Daoy (cell line): ENCODE measurements around the gene ABLIM2. TPM values are rescaled to one million over a fixed set of nuclear protein-coding genes. Genes with fewer than 3 reads are reported as not detected.

Experiments used
- DNase-seq: peaks from one replicate; pipeline ENCODE4 v3.0.0-alpha.2; 2015; ENCODE audit warnings: low read depth
- total RNA-seq: library from RNA; depleted of rRNA; stranded (reverse); fragments of >200 nt; shearing (Covaris generic); gene quantifications from 2 replicates; pipeline ENCODE4 v1.2.3, GENCODE V29; 2014; rRNA removed

ABLIM2 gene
- 0.21 and 0.23 TPM in 2 replicates for total RNA-seq

DNA sequence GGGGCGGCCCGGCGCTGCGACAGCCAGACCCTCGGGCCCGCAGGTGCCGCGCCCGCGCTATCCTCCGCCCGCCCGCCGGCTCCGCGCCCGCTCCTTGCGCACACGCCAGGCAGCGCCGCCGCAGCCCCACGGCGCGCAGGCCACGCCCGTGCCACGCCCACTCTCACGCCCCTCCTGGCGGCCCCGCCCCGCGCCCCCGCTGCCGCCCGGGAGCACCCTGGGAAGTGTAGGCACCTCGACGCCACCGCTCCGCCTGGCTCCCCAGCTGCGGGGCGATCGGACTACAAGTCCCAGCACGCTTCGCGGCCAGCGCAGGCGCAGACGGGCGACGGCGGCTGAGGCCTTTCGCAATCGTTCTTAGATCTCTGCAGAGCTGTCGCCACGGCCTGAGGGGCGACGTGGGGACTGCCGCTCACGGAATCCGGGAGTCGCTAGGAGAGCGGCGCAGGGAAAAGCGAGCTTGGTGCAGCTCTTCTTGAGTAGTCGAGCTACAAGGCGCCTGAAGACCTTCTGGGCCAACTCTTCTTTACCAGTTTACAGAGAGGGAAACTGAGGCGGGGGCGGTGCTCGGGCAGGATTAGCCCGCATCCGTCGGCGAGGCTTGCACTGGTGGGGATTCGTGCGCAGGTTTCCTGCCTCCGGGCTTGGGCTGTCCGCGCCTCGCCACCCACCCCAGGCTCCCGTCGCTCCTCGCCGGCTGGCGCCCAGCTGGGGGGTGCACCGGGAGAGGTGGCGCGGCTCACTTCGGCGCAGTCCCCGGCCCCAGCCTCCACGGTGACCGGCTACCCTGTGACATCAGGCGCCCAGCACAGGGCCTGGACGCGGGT is at the start of gene ABLIM2:
ABLIM2 (minus strand) TSS at position 104 of the 827 bp plus-strand sequence. CDS start 124 bp downstream, outside the sequence.
- DNase-seq, result peak; percentile 99

DNA sequence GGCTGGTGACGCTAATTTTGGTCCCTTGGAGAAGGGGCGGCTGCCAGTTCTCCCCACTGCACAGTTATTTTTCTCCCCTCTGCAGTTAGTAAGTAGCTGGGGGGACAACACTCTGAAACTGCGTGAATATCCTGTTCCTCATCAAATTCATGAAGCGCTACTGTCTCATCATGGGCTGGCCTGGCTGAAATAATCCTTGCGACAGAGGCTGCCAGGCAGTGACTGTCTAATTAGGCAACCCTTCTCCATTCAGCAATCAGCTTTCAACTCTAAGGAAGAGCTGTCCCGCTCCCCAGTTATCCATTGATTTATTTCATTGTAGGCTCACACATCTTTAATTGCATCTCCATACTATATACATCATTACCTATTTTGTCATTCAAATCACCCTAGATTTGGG is 48.7 kb upstream of the ABLIM2 start:
- DNase-seq, result no peak

DNA sequence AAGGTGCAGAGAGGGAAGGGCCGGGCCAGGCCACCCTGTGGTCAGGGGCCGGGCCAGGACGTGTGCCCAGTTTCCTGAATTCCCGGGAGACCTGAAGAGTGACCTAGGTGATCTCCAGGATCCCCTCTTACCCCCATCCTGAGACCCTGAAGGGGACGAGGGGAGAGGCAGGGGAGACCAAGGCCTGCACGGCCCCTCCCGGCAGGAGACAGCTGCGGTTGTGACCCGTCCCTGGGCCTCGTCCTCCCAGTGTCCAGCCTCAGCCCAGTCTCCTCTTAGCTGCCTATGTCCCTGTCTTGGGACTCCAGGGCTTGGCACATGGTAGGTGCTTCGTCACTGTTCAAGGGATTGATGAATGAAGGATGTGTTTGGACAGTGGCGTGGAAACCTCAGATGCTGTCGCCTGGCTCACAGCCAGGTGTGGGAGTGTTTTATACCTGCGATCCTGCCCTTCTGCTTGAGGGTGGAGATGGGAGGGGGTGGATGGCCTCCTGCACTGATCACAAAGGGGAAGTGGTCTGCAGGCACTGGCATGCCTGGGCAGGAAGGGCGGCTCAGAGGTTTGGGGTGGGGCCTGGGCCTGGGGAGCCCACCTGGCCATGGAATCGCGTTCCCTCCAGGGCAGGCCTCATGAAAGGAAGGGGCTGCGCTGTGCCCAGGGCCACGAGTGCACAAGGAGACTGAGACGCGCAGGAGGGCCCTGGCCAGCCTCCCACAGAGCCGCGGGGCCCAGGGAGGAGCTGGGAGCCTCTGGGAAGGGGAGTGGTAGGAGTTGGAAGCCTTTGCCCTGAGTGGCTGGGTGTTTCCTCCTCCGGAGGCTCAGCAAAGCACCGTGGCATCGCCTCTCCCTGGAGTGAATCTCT is 47.4 kb upstream of the ABLIM2 start:
- DNase-seq, result no peak

DNA sequence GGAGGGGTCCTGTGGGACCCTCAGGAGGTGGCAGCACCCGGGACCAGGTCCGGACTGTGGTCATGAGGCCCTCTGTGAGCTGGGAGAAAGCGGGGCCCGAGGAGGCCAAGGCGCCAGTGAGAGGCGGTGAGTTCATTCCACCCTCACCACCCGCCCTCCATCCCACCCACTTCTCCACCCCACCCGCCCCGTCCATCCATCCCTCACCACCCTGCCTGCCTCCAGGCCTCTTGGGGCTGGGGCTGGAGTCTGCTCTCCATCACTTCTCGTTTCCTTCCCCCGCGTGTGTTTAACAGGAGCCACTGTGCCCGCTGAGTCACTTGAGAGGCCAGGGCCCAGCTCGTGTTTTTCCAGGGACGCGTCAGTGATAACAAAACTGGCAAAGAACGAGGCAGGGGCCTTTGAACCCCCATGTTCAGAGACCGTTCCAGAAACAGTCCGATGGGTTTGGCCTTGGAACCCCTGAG is 46.7 kb upstream of the ABLIM2 start:
- no peak for DNase-seq

GRCh38 chr4:8204576-8205227 is 46.1 kb upstream of the ABLIM2 start:
- no peak for DNase-seq

- no peak for DNase-seq
Observed at GRCh38 chr4:8203817-8204216, 45.2 kb upstream of the ABLIM2 start.

DNA sequence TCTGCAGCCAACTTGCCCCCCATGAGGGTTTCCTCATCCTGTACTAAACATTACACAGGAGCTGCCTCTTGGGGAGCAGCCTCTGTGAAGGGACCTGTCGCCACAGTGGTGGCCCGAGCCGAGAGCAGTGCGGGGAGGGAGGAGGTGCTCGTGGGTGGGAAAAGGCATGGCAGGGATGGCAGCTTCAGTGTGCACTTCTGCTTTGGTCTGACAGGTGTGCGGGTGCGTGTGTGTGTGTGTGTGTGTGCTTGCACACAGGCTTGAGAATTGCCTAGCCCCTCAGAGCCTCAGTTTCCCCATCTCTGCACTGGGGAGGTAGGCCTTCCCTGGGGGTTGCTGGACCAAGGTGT is 44.4 kb upstream of the ABLIM2 start:
- DNase-seq, result no peak

DNA sequence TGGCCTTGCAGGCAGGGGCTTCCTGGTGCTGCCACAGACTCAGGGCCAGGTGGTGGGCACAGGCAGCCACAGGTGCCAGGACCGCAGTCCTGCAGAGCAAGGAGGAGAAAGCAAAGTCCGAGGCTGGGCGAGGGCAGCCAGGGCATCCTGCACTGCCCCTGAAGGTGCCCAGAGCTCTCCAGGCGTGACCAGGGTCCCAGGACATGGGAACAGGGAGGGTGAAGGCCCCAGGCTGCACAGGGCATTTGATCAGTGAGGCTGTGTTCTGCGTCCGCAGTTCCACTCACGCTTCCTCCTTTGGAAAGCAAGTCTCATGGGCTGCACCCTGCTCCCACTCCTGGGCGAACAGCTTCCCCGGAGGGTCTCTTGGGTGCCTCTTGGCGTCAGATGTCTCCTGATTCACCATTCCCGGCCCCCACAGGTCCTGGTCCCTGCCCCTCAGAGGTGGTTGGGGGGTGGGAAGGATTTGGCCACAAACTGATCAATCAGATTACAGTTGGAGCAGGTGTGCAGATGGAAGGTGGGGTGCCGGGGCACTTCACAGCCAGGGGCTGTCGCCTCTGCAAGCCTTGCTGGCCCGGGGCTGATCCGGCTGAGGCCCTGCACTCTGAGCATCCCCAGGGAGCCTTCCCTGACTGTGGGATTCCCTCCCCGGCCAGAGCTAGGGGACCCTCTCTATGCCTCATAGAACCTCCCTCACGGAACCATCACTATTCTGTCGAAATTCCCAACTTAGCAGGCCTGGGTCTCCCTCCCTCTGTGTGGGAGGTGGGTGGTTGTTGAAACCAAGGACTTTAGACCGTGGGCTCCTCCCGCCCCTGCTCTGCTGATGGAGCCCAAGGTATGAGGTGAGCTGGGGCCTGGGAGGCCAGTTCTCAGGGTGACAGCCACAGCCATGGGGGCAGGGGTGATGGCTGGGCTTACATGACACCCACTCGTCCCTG is 43.8 kb upstream of the ABLIM2 start:
- no peak for DNase-seq

- DNase-seq, result no peak
Observed at GRCh38 chr4:8201321-8201781, 42.7 kb upstream of the ABLIM2 start.

DNA sequence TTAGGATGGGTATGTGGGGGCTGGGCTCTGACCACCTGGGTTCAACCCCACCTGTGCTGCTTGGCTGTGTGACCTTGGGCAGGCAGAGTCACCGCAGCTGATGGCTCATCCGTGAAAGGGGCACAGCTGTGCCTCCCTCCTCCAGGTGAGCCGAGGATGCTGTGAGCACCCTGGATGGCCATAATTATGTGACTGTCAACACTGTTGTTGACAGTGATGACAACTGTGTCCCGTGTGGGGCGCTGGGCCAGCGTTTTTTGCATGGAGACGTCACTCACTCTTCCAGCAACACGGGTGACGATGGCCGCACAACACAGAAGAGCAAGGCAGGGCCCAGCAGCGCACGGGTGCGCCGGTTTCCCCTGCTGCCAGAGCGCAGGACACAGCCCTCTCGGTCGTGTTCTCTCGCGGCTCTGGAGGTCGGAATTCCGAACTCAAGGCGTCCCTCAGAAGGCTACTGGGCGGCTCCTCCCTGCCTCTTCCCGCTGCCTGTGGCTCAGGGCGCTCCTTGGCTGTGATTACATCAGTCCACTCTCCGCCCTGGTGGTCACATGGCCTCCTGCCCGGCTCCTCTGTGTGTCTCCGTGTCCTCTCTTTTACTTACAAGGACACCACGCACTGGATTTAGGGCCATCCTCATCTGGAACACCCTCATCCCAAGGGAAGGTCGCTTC is 41.8 kb upstream of the ABLIM2 start:
- no peak for DNase-seq

- DNase-seq, result no peak
Observed at GRCh38 chr4:8199594-8200301, 41.1 kb upstream of the ABLIM2 start.

GRCh38 chr4:8198906-8199593 is 40.4 kb upstream of the ABLIM2 start, which contains the start of gene SH3TC1:
Gene SH3TC1 (plus strand): TSS chr4:8199290. CDS start chr4:8205195, 5,905 bp downstream.
- peak; percentile 94 for DNase-seq

GRCh38 chr4:8198206-8198905 is 39.7 kb upstream of the ABLIM2 start:
- DNase-seq, result no peak

DNA sequence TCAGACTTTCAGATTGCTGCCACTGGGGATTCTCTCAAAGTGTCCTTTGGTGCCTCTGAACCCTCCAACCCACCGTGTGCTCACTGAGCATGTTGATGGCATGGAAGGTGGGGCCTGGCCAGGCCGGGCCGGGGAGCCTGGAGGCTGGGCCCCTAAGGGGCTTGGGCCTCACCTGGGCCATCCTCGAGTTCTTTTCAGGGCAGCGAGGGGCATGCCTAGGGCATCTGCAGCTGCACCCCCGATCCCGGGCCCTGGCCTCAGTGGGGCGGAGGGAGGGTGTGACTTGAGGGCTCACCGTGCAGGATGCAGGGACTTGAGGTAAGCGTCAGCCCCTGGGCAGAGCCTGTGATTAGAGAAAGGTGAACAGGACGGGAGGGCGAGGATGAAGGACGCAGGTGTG is 38.9 kb upstream of the ABLIM2 start:
- DNase-seq, result no peak

DNA sequence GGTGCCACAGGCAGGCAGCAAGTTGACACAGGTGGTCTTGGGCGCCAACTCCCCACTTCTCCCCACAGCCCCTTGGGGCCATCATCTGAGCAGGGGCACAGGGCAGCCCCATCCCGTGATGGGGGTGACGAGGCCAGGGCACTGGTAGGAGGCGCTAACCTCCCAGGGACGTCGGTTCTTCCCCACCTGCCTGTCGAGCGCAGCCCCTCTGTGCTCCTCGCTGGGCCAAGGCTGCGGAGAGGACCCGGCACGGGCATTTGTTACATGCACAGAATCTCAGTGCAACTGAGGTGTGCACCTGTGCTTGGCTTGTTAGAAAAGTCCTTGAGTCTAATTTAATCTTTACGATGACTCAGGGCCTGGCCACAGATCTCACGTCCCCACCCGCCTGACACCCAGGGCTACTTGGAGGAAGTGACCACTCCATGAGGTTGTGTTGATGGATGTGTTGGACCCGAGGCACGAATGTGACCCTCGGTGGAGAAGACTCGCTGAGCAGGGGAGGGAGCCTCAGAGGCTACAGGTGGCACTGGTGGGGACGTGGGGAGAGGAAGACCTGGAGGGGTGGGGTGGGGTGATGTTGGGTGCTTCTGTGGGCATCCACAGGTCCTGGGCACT is 37.3 kb upstream of the ABLIM2 start:
- no peak for DNase-seq

DNA sequence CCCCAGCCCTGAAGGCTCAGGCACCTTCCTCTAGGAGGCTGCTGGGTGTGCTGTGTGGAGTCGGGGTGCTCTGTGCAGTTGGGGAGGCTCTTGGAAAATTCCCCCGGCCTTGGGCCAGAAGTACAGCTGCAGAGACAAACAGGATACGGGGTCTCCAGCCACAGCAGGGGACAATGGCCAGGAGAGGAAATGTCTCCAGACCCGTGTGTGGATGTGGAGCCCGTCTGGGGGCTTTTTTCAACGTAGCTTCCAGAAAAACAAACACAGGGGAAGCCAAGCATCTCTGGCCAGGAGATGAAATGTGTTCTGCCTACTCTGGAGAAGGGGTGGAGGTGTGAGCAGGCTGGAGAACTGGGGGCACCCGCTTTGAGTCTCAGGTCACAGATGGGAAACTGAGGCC is 36.8 kb upstream of the ABLIM2 start:
- no peak for DNase-seq

- DNase-seq, result no peak
Observed at GRCh38 chr4:8194306-8195242, 36.0 kb upstream of the ABLIM2 start.
